Measurements from ENCODE around the gene TBC1D4.

DNA sequence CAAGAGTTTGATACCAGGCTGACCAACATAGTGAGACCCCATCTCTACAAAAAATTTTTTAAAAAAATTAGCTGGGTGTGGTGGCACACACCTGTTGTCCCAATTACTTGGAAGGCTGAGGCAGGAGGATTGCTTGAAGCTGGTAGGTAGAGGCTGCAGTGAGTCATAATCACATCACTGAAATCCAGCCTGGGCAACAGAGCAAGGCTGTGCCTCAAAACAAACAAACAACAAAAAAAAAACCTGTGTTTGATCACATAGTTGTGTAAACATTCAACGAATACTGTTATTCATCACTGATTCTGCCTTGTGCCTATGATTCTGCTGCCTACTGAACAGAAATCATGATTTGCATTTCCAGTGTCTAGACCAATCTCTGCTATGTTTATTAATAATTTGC lies 134.0 kb downstream of the TBC1D4 start:
- TF ChIP-seq, protein P1, sequence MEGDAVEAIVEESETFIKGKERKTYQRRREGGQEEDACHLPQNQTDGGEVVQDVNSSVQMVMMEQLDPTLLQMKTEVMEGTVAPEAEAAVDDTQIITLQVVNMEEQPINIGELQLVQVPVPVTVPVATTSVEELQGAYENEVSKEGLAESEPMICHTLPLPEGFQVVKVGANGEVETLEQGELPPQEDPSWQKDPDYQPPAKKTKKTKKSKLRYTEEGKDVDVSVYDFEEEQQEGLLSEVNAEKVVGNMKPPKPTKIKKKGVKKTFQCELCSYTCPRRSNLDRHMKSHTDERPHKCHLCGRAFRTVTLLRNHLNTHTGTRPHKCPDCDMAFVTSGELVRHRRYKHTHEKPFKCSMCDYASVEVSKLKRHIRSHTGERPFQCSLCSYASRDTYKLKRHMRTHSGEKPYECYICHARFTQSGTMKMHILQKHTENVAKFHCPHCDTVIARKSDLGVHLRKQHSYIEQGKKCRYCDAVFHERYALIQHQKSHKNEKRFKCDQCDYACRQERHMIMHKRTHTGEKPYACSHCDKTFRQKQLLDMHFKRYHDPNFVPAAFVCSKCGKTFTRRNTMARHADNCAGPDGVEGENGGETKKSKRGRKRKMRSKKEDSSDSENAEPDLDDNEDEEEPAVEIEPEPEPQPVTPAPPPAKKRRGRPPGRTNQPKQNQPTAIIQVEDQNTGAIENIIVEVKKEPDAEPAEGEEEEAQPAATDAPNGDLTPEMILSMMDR (IDR thresholded peaks at IDR 0.05 in 8 of 11, conservative IDR thresholded peaks at IDR 0.05 in 3 of 11), result no peak
- no peak for TF ChIP-seq POLR2A (IDR thresholded peaks at IDR 0.05)
- no peak for TF ChIP-seq POLR2AphosphoS5 (IDR thresholded peaks at IDR 0.05)
